NT2/D1 (cell line): Measurements from ENCODE around the gene UBAC1.

Source experiments
- DNase-seq: peaks from one replicate; pipeline ENCODE4 v3.0.0-alpha.2; 2011; ENCODE audit warnings: low read depth, low spot score
- H3K27me3 ChIP-seq: 2 replicates; pipeline ENCODE4 v1.6.0; 2011; ENCODE audit warnings: mild to moderate bottlenecking; ENCODE audit not compliant: insufficient read length, insufficient read depth
- H3K36me3 ChIP-seq: 2 replicates; pipeline ENCODE4 v1.6.1; 2011; ENCODE audit warnings: mild to moderate bottlenecking, low read length, mixed read lengths; ENCODE audit not compliant: insufficient read depth, insufficient read length
- H3K4me1 ChIP-seq: 2 replicates; pipeline ENCODE4 v1.5.1; 2011; ENCODE audit not compliant: insufficient read depth, insufficient read length
- H3K4me3 ChIP-seq: 2 replicates; pipeline ENCODE4 v1.5.1; 2011; ENCODE audit warnings: low read depth; ENCODE audit not compliant: insufficient read length
- H3K9ac ChIP-seq: 2 replicates; pipeline ENCODE4 v1.6.0; 2011; ENCODE audit warnings: low read depth; ENCODE audit not compliant: insufficient read length
- H3K9me3 ChIP-seq: 2 replicates; pipeline ENCODE4 v1.5.1; 2011; ENCODE audit warnings: mild to moderate bottlenecking, low read length; ENCODE audit not compliant: insufficient read depth
- SUZ12 ChIP-seq: IDR thresholded peaks from 2 replicates; pipeline ENCODE4 v1.6.1; 2011; ENCODE audit not compliant: insufficient read length, insufficient read depth; ENCODE audit errors: extremely low read depth
- YY1 ChIP-seq: IDR thresholded peaks from 2 replicates; pipeline ENCODE4 v1.6.1; 2011; ENCODE audit not compliant: insufficient read length, insufficient read depth
- ZNF274 ChIP-seq: IDR thresholded peaks from 2 replicates; pipeline ENCODE4 v1.6.1; 2011; ENCODE audit warnings: mild to moderate bottlenecking, low read depth, low read length

The UBAC1 gene

DNA sequence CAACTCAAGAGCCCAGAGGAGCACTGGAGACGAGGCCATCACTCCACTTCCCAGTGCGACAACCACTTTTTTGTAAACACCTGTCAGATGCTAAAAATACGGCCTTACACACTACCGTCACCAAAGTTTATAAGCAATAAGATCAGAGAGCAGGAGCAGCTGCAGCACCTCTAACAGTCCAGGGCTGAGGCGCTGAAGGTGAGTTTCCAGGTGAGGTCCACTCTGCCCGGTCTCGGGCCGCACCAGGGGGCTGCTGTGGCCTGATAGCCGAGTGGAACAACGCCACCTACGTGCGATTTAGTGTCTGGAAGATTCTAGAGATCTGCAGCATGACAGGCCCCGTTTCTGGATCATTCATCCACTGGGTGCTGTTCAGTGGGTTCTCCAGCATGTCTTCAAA lies 28.1 kb downstream of the UBAC1 start:
- DNase-seq: no peak

DNA sequence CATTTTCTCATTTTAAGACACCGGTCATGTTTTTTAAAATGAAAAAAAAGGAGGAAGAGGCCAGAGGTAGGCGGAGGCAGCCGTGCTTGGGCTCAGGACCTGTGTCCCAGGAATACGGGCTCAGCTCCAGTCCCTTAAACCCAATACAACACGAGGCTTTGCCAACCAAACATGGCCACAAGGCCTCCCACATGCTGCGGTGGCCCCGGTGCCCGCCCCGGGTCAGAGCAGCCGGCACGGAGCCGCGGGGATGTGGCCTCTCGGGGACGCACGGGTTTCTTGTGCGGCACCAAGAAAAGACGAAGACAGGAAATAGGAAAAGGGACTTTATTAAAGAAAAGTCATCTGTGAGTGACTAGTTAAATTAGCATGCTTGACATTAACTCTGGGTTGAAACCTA lies 28.5 kb downstream of the UBAC1 start:
- Histone ChIP-seq H3K9me3 (peaks cover 13% of the 10 kb centered on the region), H3K9ac (no peak overlapping the region), H3K27me3 (no peaks in the 10 kb centered on the region), H3K4me1 (peaks cover 5% of the 10 kb centered on the region), H3K4me3 (no peak overlapping the region), H3K36me3 (peaks cover 74% of the 10 kb centered on the region)
- TF ChIP-seq SUZ12: no peak
- no peak for TF ChIP-seq YY1
- no peak for TF ChIP-seq ZNF274
- DNase-seq: no peak

More for the DNA sequence above, 28.1 kb downstream of the UBAC1 start:
- peaks cover 75% of the 10 kb centered on the region for H3K36me3 ChIP-seq
- no peak overlapping the region for H3K4me3 ChIP-seq
- no peaks in the 10 kb centered on the region for H3K27me3 ChIP-seq
- no peak overlapping the region for H3K9ac ChIP-seq
- peaks cover 2% of the 10 kb centered on the region for H3K4me1 ChIP-seq
- TF ChIP-seq YY1 (no peak), SUZ12 (no peak), ZNF274 (no peak)
- H3K9me3 ChIP-seq: peaks cover 13% of the 10 kb centered on the region

DNA sequence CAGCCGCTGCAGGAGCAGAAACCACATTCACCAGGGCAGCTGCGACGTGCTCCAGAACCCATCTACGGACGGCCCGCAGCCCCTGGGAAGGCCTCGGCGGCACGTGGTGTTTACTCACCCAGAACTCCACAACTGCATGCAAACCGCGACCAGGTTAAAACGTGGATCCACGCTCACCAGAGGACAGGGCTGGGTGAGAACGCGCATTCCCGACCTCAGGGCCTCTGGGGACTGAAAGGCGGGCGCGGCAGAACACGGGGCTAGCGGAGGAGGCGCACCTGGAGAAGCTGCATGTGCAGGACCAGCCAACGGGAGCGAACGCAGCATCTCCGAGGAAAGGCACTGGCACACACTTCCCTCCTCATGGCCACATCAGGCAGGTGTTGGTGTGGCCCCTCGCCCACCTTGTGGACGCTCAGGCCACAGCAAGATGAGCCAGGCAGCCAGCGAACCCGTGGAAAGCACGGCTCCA lies 29.8 kb downstream of the UBAC1 start:
- Histone ChIP-seq H3K4me1 (peaks cover 13% of the 10 kb centered on the region), H3K9ac (no peak overlapping the region), H3K4me3 (no peak overlapping the region), H3K27me3 (no peaks in the 10 kb centered on the region), H3K36me3 (peaks cover 65% of the 10 kb centered on the region), H3K9me3 (peaks cover 6% of the 10 kb centered on the region)
- DNase-seq: no peak
- TF ChIP-seq YY1: no peak

DNA sequence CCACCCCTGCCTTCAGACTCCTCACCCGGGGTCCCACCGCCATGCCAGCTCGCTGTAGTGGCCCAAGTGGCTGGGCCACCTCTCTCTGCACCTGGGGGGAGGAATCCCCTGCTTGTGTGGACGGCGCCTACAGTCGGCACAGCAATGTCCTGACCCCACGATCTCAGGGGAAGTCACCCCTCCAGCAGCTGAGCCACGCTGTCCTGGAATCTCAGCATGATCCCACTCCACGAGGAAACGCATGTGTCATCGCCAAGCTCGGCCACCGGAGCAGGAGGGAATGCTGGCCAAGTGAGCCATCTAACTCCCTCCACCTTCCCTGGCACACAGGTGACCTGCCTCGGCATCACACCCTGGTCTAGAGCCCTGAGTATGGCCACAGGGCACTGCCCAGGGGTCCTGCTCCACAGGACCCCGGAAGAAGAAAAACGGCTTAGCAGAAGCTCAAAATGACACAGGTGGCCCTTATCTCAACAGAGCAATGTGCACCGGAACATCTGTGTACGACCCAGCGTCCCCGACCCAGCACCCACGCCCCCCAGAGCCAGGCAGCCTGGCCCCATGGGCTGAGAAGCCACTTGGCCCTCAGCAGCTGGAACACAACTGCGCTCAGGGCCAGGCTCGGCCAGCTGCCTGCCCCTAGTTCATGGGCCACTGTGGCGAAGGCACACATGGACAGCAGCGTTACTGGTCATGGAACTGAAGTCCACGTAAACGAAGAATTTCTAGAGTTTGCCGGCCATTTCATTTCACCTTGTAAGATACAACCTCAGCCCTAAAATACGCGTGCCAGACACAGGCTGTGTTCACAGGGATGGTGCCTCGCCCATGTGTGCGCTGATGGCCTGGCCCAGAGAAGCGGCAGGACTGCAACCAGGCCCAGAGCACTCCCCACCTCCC lies 30.5 kb downstream of the UBAC1 start:
- Histone ChIP-seq H3K4me3 (no peak overlapping the region), H3K36me3 (peaks cover 62% of the 10 kb centered on the region), H3K9ac (no peak overlapping the region), H3K27me3 (no peaks in the 10 kb centered on the region), H3K9me3 (no peaks in the 10 kb centered on the region), H3K4me1 (peaks cover 13% of the 10 kb centered on the region)
- TF ChIP-seq SUZ12 (no peak), YY1 (no peak), ZNF274 (no peak)
- no peak for DNase-seq

DNA sequence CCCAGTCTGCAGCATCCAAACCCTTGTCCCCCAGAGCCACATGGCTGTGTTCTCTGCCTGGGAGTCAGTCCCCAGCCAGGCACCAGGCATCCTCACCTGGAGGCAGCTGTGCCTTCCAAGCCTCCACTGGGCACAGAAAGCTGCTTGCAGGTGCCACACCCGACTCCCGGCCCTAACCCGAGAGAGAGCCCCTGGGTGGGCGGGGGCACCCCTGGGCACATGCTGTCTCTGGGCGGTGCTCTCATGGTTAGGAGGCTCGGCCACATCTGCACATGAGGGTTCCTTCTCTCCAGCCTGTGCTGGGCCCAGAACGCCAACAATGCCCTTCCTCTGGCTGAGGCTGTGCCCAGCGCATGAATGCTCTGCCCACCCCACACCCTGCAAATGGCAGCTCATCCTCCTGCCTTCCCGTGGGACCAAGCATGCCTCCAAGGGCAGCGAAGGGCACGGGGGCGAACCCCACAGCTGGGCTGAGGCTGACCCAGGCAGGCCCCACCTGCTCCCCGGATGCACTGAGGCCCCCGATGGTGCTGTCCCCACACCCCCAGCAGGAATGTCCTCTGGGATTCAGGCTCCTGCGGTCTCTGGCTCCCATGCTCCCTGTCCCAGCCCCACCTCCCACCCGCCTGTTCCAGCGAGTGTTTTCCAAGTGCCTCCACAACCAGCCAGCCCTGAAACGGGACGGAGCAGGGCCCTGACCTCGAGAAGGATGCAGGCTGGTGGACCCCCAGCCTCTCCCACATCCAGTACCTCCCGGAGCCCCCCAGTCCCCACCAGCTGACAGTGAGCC lies 31.3 kb downstream of the UBAC1 start:
- no peak overlapping the region for H3K4me3 ChIP-seq
- H3K4me1 ChIP-seq: peaks cover 13% of the 10 kb centered on the region
- peaks cover 58% of the 10 kb centered on the region for H3K36me3 ChIP-seq
- H3K9me3 ChIP-seq: no peaks in the 10 kb centered on the region
- DNase-seq: no peak
- TF ChIP-seq SUZ12: no peak
- TF ChIP-seq YY1: no peak
- TF ChIP-seq ZNF274: no peak
- no peak overlapping the region for H3K9ac ChIP-seq
- no peaks in the 10 kb centered on the region for H3K27me3 ChIP-seq

DNA sequence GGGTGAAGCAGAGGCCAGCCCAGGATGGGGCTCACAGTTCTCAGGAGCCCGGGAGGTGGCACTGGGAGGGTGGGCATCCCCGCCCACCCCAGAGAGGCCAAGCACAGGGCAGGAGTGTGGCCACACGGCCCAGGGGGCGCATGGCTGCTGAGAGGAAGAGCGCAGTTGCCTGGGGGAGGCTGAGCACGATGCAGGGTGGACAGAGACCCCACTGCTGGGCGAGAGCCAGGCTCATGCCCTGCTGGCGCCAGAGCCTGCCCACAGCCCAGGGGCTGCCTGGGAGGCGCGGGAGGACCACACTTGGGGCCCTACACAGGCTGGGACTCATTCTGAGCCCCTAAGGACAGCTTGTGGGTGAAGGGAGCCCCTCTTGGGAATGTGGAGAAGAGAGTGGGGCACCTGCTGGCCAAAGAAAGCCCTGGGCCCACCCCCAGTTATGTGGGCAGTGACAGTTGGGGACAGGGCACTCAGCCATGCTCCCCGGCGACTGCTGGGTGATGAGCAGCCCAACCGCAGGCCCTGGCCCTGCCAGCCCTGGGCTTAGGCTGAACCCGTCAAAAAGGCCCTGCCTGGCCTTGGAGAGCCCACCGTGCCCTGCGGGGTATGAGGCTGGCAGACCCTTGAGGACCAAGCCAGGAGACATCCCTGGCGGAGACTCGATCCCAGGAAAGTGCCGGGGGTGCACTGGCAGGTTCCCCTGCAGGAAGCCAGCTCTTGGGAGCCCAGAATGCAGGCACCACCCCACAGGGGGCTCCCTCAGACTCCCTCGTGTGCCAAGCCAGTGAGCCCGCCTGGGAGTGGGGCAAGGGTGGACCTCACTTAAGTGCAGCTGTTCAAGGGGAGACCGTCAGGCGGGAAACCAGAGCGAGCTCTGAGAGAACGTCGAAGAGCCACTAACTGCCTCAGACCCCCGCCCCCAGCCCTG lies 32.2 kb downstream of the UBAC1 start:
- peaks cover 60% of the 10 kb centered on the region for H3K36me3 ChIP-seq
- H3K9me3 ChIP-seq: no peaks in the 10 kb centered on the region
- H3K9ac ChIP-seq: no peak overlapping the region
- peaks cover 13% of the 10 kb centered on the region for H3K4me1 ChIP-seq
- no peak for TF ChIP-seq ZNF274
- TF ChIP-seq SUZ12: no peak
- TF ChIP-seq YY1: no peak
- H3K27me3 ChIP-seq: no peaks in the 10 kb centered on the region
- no peak overlapping the region for H3K4me3 ChIP-seq
- DNase-seq: no peak
